GM23248 (cell line): ENCODE results near the gene TBC1D8. TPM values are rescaled to one million over a fixed set of nuclear protein-coding genes. Genes with fewer than 3 reads are reported as not detected.

ENCODE experiments used
- DNase-seq: peaks from one replicate; pipeline ENCODE4 v3.0.0-alpha.2; 2015
- H2AFZ ChIP-seq: fragments of 200-600 bp; sonication (generic); 2 replicates; pipeline ENCODE4 v1.6.1; 2016; ENCODE audit warnings: antibody characterized with exemption
- H3F3A ChIP-seq: fragments of 200-600 bp; sonication (generic); 2 replicates; pipeline ENCODE4 v1.6.1; 2016; ENCODE audit warnings: mild to moderate bottlenecking, antibody characterized with exemption, mixed run types; ENCODE audit not compliant: insufficient read depth
- H3K27ac ChIP-seq: fragments of 200-600 bp; sonication (generic); 2 replicates; pipeline ENCODE4 v1.5.1; 2016; ENCODE audit warnings: mild to moderate bottlenecking
- H3K27me3 ChIP-seq: fragments of 200-600 bp; sonication (generic); replicated peaks from 2 replicates; pipeline ENCODE4 v1.6.1; 2016; ENCODE audit warnings: mild to moderate bottlenecking; ENCODE audit not compliant: insufficient read depth
- H3K36me3 ChIP-seq: fragments of 200-600 bp; sonication (generic); 2 replicates; pipeline ENCODE4 v1.6.1; 2016; ENCODE audit warnings: low read depth, mild to moderate bottlenecking
- H3K4me1 ChIP-seq: fragments of 200-600 bp; sonication (generic); 2 replicates; pipeline ENCODE4 v1.6.1; 2016; ENCODE audit warnings: mild to moderate bottlenecking; ENCODE audit not compliant: insufficient read depth
- H3K4me2 ChIP-seq: fragments of 200-600 bp; sonication (generic); one replicate; pipeline ENCODE4 v1.6.1; 2016; ENCODE audit warnings: mild to moderate bottlenecking; ENCODE audit not compliant: unreplicated experiment
- H3K4me3 ChIP-seq: fragments of 200-600 bp; sonication (generic); 2 replicates; pipeline ENCODE4 v1.5.1; 2016; ENCODE audit warnings: mild to moderate bottlenecking
- H3K79me2 ChIP-seq: fragments of 200-600 bp; sonication (generic); 2 replicates; pipeline ENCODE4 v1.6.1; 2016; ENCODE audit warnings: mild to moderate bottlenecking; ENCODE audit not compliant: insufficient read depth
- H3K9ac ChIP-seq: fragments of 200-600 bp; sonication (generic); 2 replicates; pipeline ENCODE4 v1.6.1; 2016; ENCODE audit warnings: mild to moderate bottlenecking
- H3K9me2 ChIP-seq: fragments of 200-600 bp; sonication (generic); 2 replicates; pipeline ENCODE4 v1.6.1; 2016; ENCODE audit warnings: mixed run types, mild to moderate bottlenecking, moderate library complexity; ENCODE audit not compliant: insufficient read depth
- H3K9me3 ChIP-seq: fragments of 200-600 bp; sonication (generic); one replicate; pipeline ENCODE4 v1.6.1; 2017; ENCODE audit warnings: low read depth
- H4K20me1 ChIP-seq: fragments of 200-600 bp; sonication (generic); 2 replicates; pipeline ENCODE4 v1.6.0; 2016; ENCODE audit not compliant: insufficient read depth
- EZH2 ChIP-seq: fragments of 200-600 bp; sonication (generic); IDR thresholded peaks from 2 replicates; pipeline ENCODE4 v1.6.1; 2018; ENCODE audit warnings: antibody characterized with exemption, mild to moderate bottlenecking; ENCODE audit not compliant: insufficient read depth, poor library complexity, severe bottlenecking
- EZH2phosphoT487 ChIP-seq: fragments of 200-600 bp; sonication (generic); IDR thresholded peaks from 2 replicates; pipeline ENCODE4 v1.6.1; 2018; ENCODE audit warnings: antibody characterized with exemption, moderate library complexity, mild to moderate bottlenecking, low read depth; ENCODE audit not compliant: insufficient read depth
- WGBS, 2 experiments: methylation state at CpG; one replicate each; pipeline ENCODE4 v1.1.6; 2015 to 2017; ENCODE audit warnings: low lambda C conversion rate in 2 of 2, low coverage in 1 of 2; ENCODE audit errors: missing lambda C conversion rate in 2 of 2; 5-methylcytosine and 5-hydroxymethylcytosine counted together
- in situ Hi-C: fragments of 300-500 bp; cut with MboI; formaldehyde crosslinking; loops from 2 replicates; pipeline ENCODE4 v1.15.0; 2020
- polyA plus RNA-seq: library from polyadenylated mRNA; unstranded; fragments of >200 nt; fragmentation: Nextera tagmentation; extraction: Ambion mirVana; gene quantifications from 2 replicates; pipeline ENCODE4 v1.2.1, GENCODE V29; 2016
- total RNA-seq: library from RNA; depleted of rRNA; stranded (reverse); fragments of >200 nt; shearing (Covaris generic); gene quantifications from 2 replicates; pipeline ENCODE4 v1.2.3, GENCODE V29; 2014

The TBC1D8 gene
- total and polyA plus RNA-seq, 2 experiments from 2014 or later, result 2.5 to 2.6 TPM

GRCh38 chr2:101064505-101064867 is 86.7 kb downstream of the TBC1D8 start:
- DNase-seq, result no peak
- Histone ChIP-seq H3K9me3 (no peaks in the 10 kb centered on the region), H3K9ac (peak overlapping the region; percentile 20; the same call in 1 of the 2 replicates), H3K79me2 (no peaks in the 10 kb centered on the region), H3K4me3 (no peak overlapping the region), H3K4me1 (peaks cover 30% of the 10 kb centered on the region), H4K20me1 (no peaks in the 10 kb centered on the region), H3K36me3 (no peaks in the 10 kb centered on the region), H3K4me2 (peak overlapping the region; percentile 11), H3K9me2 (no peaks in the 10 kb centered on the region), H3F3A (peaks cover 27% of the 10 kb centered on the region), H3K27me3 (no peaks in the 10 kb centered on the region), H3K27ac (peak overlapping the region; percentile 64), H2AFZ (no peak overlapping the region)
- in situ Hi-C loops, result no loop called here
- TF ChIP-seq EZH2phosphoT487 (no peak), EZH2 (no peak)
- WGBS, 2 experiments, result 83 to 88% methylated on average over 3 of the region's 3 CpGs

- no peaks in the 10 kb centered on the region for H3K9me2 ChIP-seq
- H3K4me3 ChIP-seq, result no peak overlapping the region; the same call in 1 of the 2 replicates
- in situ Hi-C loops, result no loop called here
- H3K4me1 ChIP-seq, result peaks cover 30% of the 10 kb centered on the region
- DNase-seq, result no peak
- H4K20me1 ChIP-seq, result no peaks in the 10 kb centered on the region
- H3K9ac ChIP-seq, result peak overlapping the region; percentile 20; the same call in 1 of the 2 replicates
- H3K27ac ChIP-seq, result peak overlapping the region; percentile 64
- no peaks in the 10 kb centered on the region for H3K36me3 ChIP-seq
- TF ChIP-seq EZH2, result no peak
- TF ChIP-seq EZH2phosphoT487, result no peak
- H2AFZ ChIP-seq, result no peak overlapping the region
- 72 to 75% methylated on average over 2 of the region's 2 CpGs for WGBS, 2 experiments
- H3F3A ChIP-seq, result peaks cover 27% of the 10 kb centered on the region
- H3K79me2 ChIP-seq, result no peaks in the 10 kb centered on the region
- peak overlapping the region; percentile 40 for H3K4me2 ChIP-seq
- no peaks in the 10 kb centered on the region for H3K9me3 ChIP-seq
- no peaks in the 10 kb centered on the region for H3K27me3 ChIP-seq
Observed at GRCh38 chr2:101064125-101064502, 87.1 kb downstream of the TBC1D8 start.

GRCh38 chr2:101063352-101064124 is 87.6 kb downstream of the TBC1D8 start:
- peak; percentile 81 for DNase-seq

GRCh38 chr2:101058386-101058785 is 92.8 kb downstream of the TBC1D8 start:
- Histone ChIP-seq H3K79me2 (no peaks in the 10 kb centered on the region), H3K4me1 (peaks cover 7% of the 10 kb centered on the region)

More at GRCh38 chr2:101063352-101064124, 87.6 kb downstream of the TBC1D8 start:
- peaks cover 30% of the 10 kb centered on the region for H3K4me1 ChIP-seq
- in situ Hi-C loops, result no loop called here
- TF ChIP-seq EZH2 (no peak), EZH2phosphoT487 (0 out of 2 replicates have a peak, but pooled peaks have one; percentile 22)
- whole genome bisulfite sequencing, 2 experiments, result 7% methylated on average over 3 of the region's 3 CpGs
- H3K4me3 ChIP-seq, result peak overlapping the region; percentile 8; the same call in 1 of the 2 replicates
- no peaks in the 10 kb centered on the region for H3K9me2 ChIP-seq
- H4K20me1 ChIP-seq, result no peaks in the 10 kb centered on the region
- no peaks in the 10 kb centered on the region for H3K9me3 ChIP-seq
- H3K27me3 ChIP-seq, result no peaks in the 10 kb centered on the region
- peaks cover 27% of the 10 kb centered on the region for H3F3A ChIP-seq
- H3K9ac ChIP-seq, result peak overlapping the region; percentile 47
- 0 out of 2 replicates have a peak overlapping the region, but pooled peaks have one; percentile 0 for H2AFZ ChIP-seq
- peak overlapping the region; percentile 40 for H3K4me2 ChIP-seq
- H3K36me3 ChIP-seq, result no peaks in the 10 kb centered on the region
- no peaks in the 10 kb centered on the region for H3K79me2 ChIP-seq
- peak overlapping the region; percentile 64 for H3K27ac ChIP-seq

More at GRCh38 chr2:101058386-101058785, 92.8 kb downstream of the TBC1D8 start:
- H3K9me3 ChIP-seq, result no peaks in the 10 kb centered on the region
- no peak overlapping the region for H3K27ac ChIP-seq
- H3K9ac ChIP-seq, result no peak overlapping the region
- in situ Hi-C loops, result no loop called here
- no peaks in the 10 kb centered on the region for H3K27me3 ChIP-seq
- 78 to 85% methylated on average over 3 of the region's 3 CpGs for WGBS, 2 experiments
- H3K4me2 ChIP-seq, result no peak overlapping the region
- H4K20me1 ChIP-seq, result no peaks in the 10 kb centered on the region
- TF ChIP-seq EZH2phosphoT487 (no peak), EZH2 (no peak)
- H3K4me3 ChIP-seq, result no peak overlapping the region
- DNase-seq, result no peak
- no peak overlapping the region for H2AFZ ChIP-seq
- peaks cover 7% of the 10 kb centered on the region for H3F3A ChIP-seq
- H3K9me2 ChIP-seq, result no peaks in the 10 kb centered on the region
- H3K36me3 ChIP-seq, result no peaks in the 10 kb centered on the region
